Measurements from ENCODE around the gene SCAMP1.
"Not testable (repeated sequence)": the region's sequence is repeated elsewhere in the genome, so short reads cannot be mapped to it uniquely, and the experiment has no call there.

SCAMP1 gene

GRCh38 chr5:78377718-78378105 lies 17.3 kb downstream of the SCAMP1 start:
- DNase-seq (ENCODE audit: extremely low read depth, low read depth) = no peak
- TF ChIP-seq CTCF (IDR thresholded peaks at IDR 0.05; ENCODE audit: low read depth, low read length) = no peak

DNA sequence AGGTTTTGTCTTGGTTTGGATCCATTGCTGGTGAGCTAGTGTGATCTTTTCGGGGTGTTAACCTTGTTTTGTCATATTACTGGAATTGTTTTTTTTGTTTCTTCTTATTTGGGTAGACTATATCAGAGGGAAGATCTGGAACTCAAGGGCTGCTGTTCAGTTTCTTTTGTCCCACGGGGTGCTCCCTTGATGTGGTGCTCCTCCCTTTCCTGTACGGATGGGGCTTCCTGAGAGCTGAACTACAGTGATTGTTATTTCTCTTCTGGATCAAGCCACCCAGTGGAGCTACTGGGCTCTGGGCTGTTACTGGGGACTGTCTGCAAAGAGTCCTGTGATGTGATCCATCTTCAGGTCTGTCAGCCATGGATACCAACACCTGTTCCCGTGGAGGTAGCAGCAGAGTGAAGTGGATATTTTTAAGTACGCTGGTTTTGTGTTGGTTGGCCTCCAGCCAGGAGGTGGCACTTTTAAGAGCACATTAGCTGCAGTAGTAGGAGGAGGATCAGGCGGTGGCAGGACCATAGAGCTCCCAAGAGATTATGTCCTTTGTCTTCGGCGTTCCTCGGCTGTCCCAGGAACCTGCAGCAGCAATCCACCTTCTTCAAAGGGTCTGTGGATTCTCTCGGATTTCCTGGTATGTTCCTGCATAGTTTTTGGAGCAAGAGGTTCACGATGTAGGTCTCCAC lies 27.2 kb downstream of the SCAMP1 start:
- TF ChIP-seq CTCF (IDR thresholded peaks at IDR 0.05; ENCODE audit: low read depth, low read length) = no peak
- DNase-seq (ENCODE audit: extremely low read depth, low read depth) = no peak

DNA sequence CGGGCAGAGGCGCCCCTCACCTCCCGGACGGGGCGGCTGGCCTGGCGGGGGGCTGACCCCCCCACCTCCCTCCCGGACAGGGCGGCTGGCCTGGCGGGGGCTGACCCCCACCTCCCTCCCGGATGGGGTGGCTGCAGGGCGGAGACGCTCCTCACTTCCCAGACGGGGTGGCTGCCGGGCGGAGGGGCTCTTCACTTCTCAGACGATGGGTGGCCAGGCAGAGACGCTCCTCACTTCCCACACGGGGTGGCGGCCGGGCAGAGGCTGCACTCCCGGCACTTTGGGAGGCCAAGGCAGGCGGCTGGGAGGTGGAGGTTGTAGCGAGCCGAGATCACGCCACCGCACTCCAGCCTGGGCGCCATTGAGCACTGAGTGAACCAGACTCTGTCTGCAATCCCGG lies 30.9 kb downstream of the SCAMP1 start:
- DNase-seq (ENCODE audit: extremely low read depth, low read depth) = not testable (repeated sequence)

DNA sequence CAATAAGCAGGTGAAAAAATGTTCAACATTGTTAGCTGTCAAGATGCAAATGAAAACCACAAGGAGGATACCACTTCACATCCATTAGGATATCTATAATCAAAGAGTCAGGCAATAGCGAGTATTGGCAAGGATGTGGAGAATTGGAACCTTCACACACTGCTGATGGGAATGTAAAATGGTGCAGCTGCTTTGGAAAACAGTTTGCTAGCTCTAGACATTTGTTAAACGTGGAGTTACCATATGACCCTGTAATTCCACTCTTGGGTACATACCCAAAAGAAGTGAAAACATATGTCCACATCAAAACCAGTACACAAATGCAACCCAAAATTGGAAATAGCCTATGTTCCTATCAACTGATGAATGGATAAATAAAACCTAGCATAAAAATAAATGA lies 37.4 kb downstream of the SCAMP1 start:
- TF ChIP-seq CTCF (IDR thresholded peaks at IDR 0.05; ENCODE audit: low read depth, low read length) = no peak
- DNase-seq (ENCODE audit: extremely low read depth, low read depth) = no peak

GRCh38 chr5:78399116-78399515 lies 38.7 kb downstream of the SCAMP1 start:
- TF ChIP-seq CTCF (IDR thresholded peaks at IDR 0.05; ENCODE audit: low read depth, low read length) = no peak
- DNase-seq (ENCODE audit: extremely low read depth, low read depth) = peak; percentile 56

- no peak for DNase-seq (ENCODE audit: extremely low read depth, low read depth)
- no peak for TF ChIP-seq CTCF (IDR thresholded peaks at IDR 0.05; ENCODE audit: low read depth, low read length)
These were observed 44.4 kb downstream of the SCAMP1 start for GRCh38 chr5:78404682-78405293.

GRCh38 chr5:78405829-78406750 lies 45.7 kb downstream of the SCAMP1 start:
- no peak for TF ChIP-seq CTCF (IDR thresholded peaks at IDR 0.05; ENCODE audit: low read depth, low read length)
- no peak for DNase-seq (ENCODE audit: extremely low read depth, low read depth)

All from AG09319 (cell line).